ENCODE measurements around the gene RIMS1. TPM values are rescaled to one million over a fixed set of nuclear protein-coding genes. Genes with fewer than 3 reads are reported as not detected.

RIMS1 gene
- total and polyA plus RNA-seq, 2 donors (not counting 1 experiment from before 2014, with no cell fraction given): not detected

DNA sequence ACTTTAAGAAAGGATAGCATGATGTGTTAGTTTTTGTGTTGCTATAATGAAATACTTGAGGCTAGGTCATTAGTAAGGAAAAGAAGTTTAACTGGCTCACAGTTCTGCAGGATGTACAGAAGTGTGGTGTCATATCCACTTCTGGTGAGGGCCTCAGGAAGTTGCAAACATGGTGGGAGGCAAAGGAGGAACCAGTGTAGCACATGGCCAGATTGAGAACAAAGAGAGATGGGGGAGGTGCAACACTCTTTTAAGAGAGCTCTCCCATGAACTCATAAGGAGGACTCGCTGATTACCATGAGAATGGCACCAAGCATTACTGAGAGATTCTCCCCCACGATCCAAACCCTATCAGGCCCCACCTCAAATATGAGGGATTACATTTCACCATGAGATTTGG is 265.4 kb downstream of the RIMS1 start:
- no peaks in the 10 kb centered on the region for H3K36me3 ChIP-seq (replicated peaks in 1 of 2; ENCODE audit: control extremely low read depth in 1 of 2, control insufficient read depth in 1 of 2, extremely low read depth in 1 of 2, insufficient read depth in 2 of 2, low read length in 1 of 2)
- intact Hi-C loops (cut with micrococcal nuclease): no loop called here
- no peaks in the 10 kb centered on the region for H3K4me1 Mint-ChIP-seq
- no peak overlapping the region for H2AFZ ChIP-seq (ENCODE audit: insufficient read depth, low read depth, low read length, poor library complexity, severe bottlenecking)
- DNase-seq (no peak), ATAC-seq (ENCODE audit: low read depth) (no peak)
- H3K9ac ChIP-seq (ENCODE audit: low read length): no peak overlapping the region
- H3K79me2 ChIP-seq (ENCODE audit: control insufficient read depth, insufficient read depth, low read length): no peaks in the 10 kb centered on the region
- H3K4me3 Mint-ChIP-seq: no peak overlapping the region
- H3K4me1 ChIP-seq (ENCODE audit: control insufficient read depth in 2 of 2, insufficient read depth in 2 of 2, low read length in 2 of 2): no peaks in the 10 kb centered on the region
- H3K9me3 Mint-ChIP-seq (ENCODE audit: insufficient read depth): peaks cover 7% of the 10 kb centered on the region
- no peak overlapping the region for H3K4me3 ChIP-seq (ENCODE audit: control extremely low read depth in 1 of 5, extremely low read depth in 1 of 5, insufficient read depth in 1 of 5, low read depth in 2 of 5, low read length in 4 of 5)
- H3K27me3 ChIP-seq (replicated peaks in 1 of 4; ENCODE audit: control extremely low read depth in 1 of 4, control insufficient read depth in 3 of 4, insufficient read depth in 4 of 4, low read length in 3 of 4): no peaks in the 10 kb centered on the region
- no peak overlapping the region for H3K27ac Mint-ChIP-seq
- CTCF ChIA-PET: no interaction called here
- POLR2A ChIA-PET: no interaction called here
- no peak overlapping the region for H3K4me2 ChIP-seq (replicated peaks; ENCODE audit: low read depth, low read length, poor library complexity, severe bottlenecking)
- no peak for TF ChIP-seq EZH2 (IDR thresholded peaks at IDR 0.05; ENCODE audit: borderline replicate concordance, insufficient read depth, low read depth, low read length, poor library complexity, severe bottlenecking)
- H3K27me3 Mint-ChIP-seq: no peaks in the 10 kb centered on the region
- H3K27ac ChIP-seq (ENCODE audit: low read length in 2 of 2): no peak overlapping the region
- WGBS (ENCODE audit: insufficient coverage): 83% methylated on average over 1 of the region's 2 CpGs
- peaks cover 0 to 18% (median 13%) of the 10 kb centered on the region in 3 donors for H3K9me3 ChIP-seq (ENCODE audit: control extremely low read depth in 1 of 3, control insufficient read depth in 2 of 3, insufficient read depth in 1 of 3, low read length in 2 of 3)
- no peaks in the 10 kb centered on the region for H4K20me1 ChIP-seq (ENCODE audit: control insufficient read depth, insufficient read depth, low read length, poor library complexity, severe bottlenecking)

DNA sequence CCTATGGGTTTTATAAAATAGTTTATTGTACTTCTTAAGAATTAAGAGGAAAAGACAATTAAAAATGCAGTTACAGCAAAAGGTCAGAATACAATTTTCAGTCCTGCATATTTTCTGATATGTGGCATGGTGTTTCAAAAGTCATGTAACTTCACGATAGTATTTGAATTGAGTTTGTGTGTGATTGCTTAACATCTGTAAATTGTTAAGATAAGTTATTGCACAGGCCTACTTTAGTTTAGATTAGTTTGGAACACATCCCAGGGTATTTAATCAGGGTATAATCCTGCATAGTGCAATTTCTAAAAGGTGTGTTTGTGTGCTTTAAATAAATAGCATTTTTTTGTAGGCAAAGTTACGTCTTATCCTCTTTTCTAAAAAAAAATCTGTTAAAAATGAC is 289.6 kb downstream of the RIMS1 start:
- intact Hi-C loops (cut with micrococcal nuclease): no loop called here
- no peak overlapping the region for H3K4me3 ChIP-seq (ENCODE audit: control extremely low read depth in 1 of 5, extremely low read depth in 1 of 5, insufficient read depth in 1 of 5, low read depth in 2 of 5, low read length in 4 of 5)
- no peak overlapping the region for H2AFZ ChIP-seq (ENCODE audit: insufficient read depth, low read depth, low read length, poor library complexity, severe bottlenecking)
- no peaks in the 10 kb centered on the region for H3K4me1 ChIP-seq (ENCODE audit: control insufficient read depth in 2 of 2, insufficient read depth in 2 of 2, low read length in 2 of 2)
- ChIA-PET CTCF (no interaction called here), POLR2A (no interaction called here)
- Mint-ChIP-seq H3K4me3 (no peak overlapping the region), H3K27me3 (peaks cover 7% of the 10 kb centered on the region), H3K27ac (no peak overlapping the region), H3K9me3 (ENCODE audit: insufficient read depth) (no peaks in the 10 kb centered on the region), H3K4me1 (no peaks in the 10 kb centered on the region)
- no peak for TF ChIP-seq CTCF (IDR thresholded peaks at IDR 0.05)
- DNase-seq (no peak), ATAC-seq (ENCODE audit: low read depth) (no peak)
- H3K4me2 ChIP-seq (replicated peaks; ENCODE audit: low read depth, low read length, poor library complexity, severe bottlenecking): no peak overlapping the region
- H3K9me3 ChIP-seq (ENCODE audit: control extremely low read depth in 1 of 3, control insufficient read depth in 2 of 3, insufficient read depth in 1 of 3, low read length in 2 of 3): no peaks in the 10 kb centered on the region
- peaks cover 0 to 5% (median 0%) of the 10 kb centered on the region in 4 experiments for H3K27me3 ChIP-seq (replicated peaks in 1 of 4; ENCODE audit: control extremely low read depth in 1 of 4, control insufficient read depth in 3 of 4, insufficient read depth in 4 of 4, low read length in 3 of 4)
- no peak overlapping the region for H3K9ac ChIP-seq (ENCODE audit: low read length)
- H3K79me2 ChIP-seq (ENCODE audit: control insufficient read depth, insufficient read depth, low read length): no peaks in the 10 kb centered on the region
- no peaks in the 10 kb centered on the region for H3K36me3 ChIP-seq (replicated peaks in 1 of 2; ENCODE audit: control extremely low read depth in 1 of 2, control insufficient read depth in 1 of 2, extremely low read depth in 1 of 2, insufficient read depth in 2 of 2, low read length in 1 of 2)
- H4K20me1 ChIP-seq (ENCODE audit: control insufficient read depth, insufficient read depth, low read length, poor library complexity, severe bottlenecking): no peaks in the 10 kb centered on the region
- WGBS (ENCODE audit: insufficient coverage): no CpG with 5 or more reads among the region's 2 CpGs
- no peak overlapping the region for H3K27ac ChIP-seq (ENCODE audit: low read length in 2 of 2)

Data from B cell (primary cell).